Caco-2 (cell line): ENCODE results near the gene BAIAP3. TPM values are rescaled to one million over a fixed set of nuclear protein-coding genes. Genes with fewer than 3 reads are reported as not detected.

Source experiments
- BruUV-seq: library from RNA; stranded (reverse); fragments of 400-500 nt; replicated peaks from 2 replicates; lab custom pipeline; 2021; lab: Mats Ljungman, UMichigan
- CTCF ChIA-PET: fragments of 300-600 bp; sonication (Branson Sonifier 250); formaldehyde crosslinking; loops from one replicate; lab custom pipeline; 2022; ENCODE audit warnings: antibody characterized with exemption; lab: Charles Lee
- POLR2A ChIA-PET: fragments of 300-600 bp; sonication (Branson Sonifier 250); formaldehyde crosslinking; loops from one replicate; lab custom pipeline; 2022; ENCODE audit warnings: antibody characterized with exemption; lab: Charles Lee
- DNase-seq, 2 experiments: peaks; one replicate each; pipeline versions ENCODE4 v3.0.0 to v3.0.0-alpha.2; 2020 to 2022
- H3K27me3 ChIP-seq: replicated peaks from 2 replicates; pipeline ENCODE4 v1.6.0; 2011; ENCODE audit warnings: low read length; ENCODE audit not compliant: control insufficient read depth, insufficient read depth
- H3K36me3 ChIP-seq: 2 replicates; pipeline ENCODE4 v1.5.1; 2011; ENCODE audit warnings: low read length; ENCODE audit not compliant: control insufficient read depth, insufficient read depth
- H3K4me1 ChIP-seq: fragments of 250-450 bp; sonication (Bioruptor Pico); 2 replicates; pipeline ENCODE4 v1.5.1; 2020; ENCODE audit warnings: mild to moderate bottlenecking
- H3K4me3 ChIP-seq: 2 replicates; pipeline ENCODE4 v1.5.1; 2011; ENCODE audit warnings: low read depth, mild to moderate bottlenecking, control low read depth, low read length
- H3K9me3 ChIP-seq: fragments of 250-450 bp; sonication (Bioruptor Pico); 2 replicates; pipeline ENCODE4 v1.5.1; 2020; ENCODE audit warnings: mild to moderate bottlenecking, moderate library complexity
- H3K27ac Mint-ChIP-seq: one replicate; pipeline ENCODE4 v1.8.0; 2022; ENCODE audit warnings: mixed read lengths; ENCODE audit not compliant: unreplicated experiment
- H3K27me3 Mint-ChIP-seq: one replicate; pipeline ENCODE4 v1.8.0; 2022; ENCODE audit warnings: mixed read lengths; ENCODE audit not compliant: insufficient read depth, unreplicated experiment
- H3K36me3 Mint-ChIP-seq: one replicate; pipeline ENCODE4 v1.8.0; 2022; ENCODE audit warnings: mild to moderate bottlenecking, mixed read lengths; ENCODE audit not compliant: insufficient read depth, unreplicated experiment
- H3K4me1 Mint-ChIP-seq: one replicate; pipeline ENCODE4 v1.8.0; 2022; ENCODE audit warnings: low read depth, mixed read lengths; ENCODE audit not compliant: unreplicated experiment
- H3K4me3 Mint-ChIP-seq: one replicate; pipeline ENCODE4 v1.8.0; 2022; ENCODE audit warnings: mild to moderate bottlenecking, moderate library complexity, mixed read lengths; ENCODE audit not compliant: unreplicated experiment
- H3K9me3 Mint-ChIP-seq: one replicate; pipeline ENCODE4 v1.8.0; 2022; ENCODE audit warnings: mixed read lengths; ENCODE audit not compliant: unreplicated experiment
- CTCF ChIP-seq, 2 experiments: fragments of 200-600 bp in 1 of 2; IDR thresholded peaks; 1 replicate in 1 of 2; 2 replicates in 1 of 2; pipeline versions ENCODE4 v1.5.1 to v1.8.0; 2011 to 2022; ENCODE audit warnings: antibody characterized with exemption in 1 of 2, control low read depth in 1 of 2, inconsistent platforms in 1 of 2, low read depth in 1 of 2, low read length in 1 of 2, mild to moderate bottlenecking in 1 of 2, moderate library complexity in 1 of 2; ENCODE audit not compliant: insufficient read depth in 1 of 2, severe bottlenecking in 1 of 2, unreplicated experiment in 1 of 2
- intact Hi-C: fragments of 100-400 bp; cut with micrococcal nuclease; formaldehyde crosslinking; loops from one replicate; pipeline ENCODE4 v1.10.0; 2022; ENCODE audit not compliant: unreplicated experiment
- total RNA-seq: library from RNA; stranded (reverse); gene quantifications from 2 replicates; pipeline ENCODE4 v1.2.3, GENCODE V29; 2022

Gene BAIAP3
- total RNA-seq, 1 experiment from 2014 or later, result 5.0 TPM

DNA sequence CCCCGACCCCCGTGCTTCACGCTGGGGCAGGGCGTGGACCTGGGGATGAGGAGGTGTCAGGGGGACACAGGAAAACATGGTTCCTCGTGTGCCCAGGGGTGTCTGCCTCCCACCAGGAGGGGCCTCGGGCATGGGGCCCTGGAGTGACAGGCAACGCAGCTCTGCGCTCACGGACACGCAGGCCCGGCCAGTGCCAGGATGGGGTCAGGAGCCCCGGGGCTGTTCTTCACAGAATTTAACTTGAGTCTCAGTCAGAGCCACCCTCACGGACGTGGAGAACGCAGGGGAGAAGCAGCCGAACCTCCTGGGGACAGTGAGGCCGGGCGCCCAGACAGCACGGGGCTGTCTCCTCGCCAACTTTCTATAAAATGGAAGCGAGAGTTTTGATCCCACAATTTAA lies 64.3 kb downstream of the BAIAP3 start:
- intact Hi-C loops, result no loop called here
- Mint-ChIP-seq H3K9me3 (no peaks in the 10 kb centered on the region), H3K27me3 (no peaks in the 10 kb centered on the region), H3K4me3 (no peak overlapping the region), H3K27ac (no peak overlapping the region), H3K4me1 (no peaks in the 10 kb centered on the region), H3K36me3 (peaks cover 15% of the 10 kb centered on the region)
- Histone ChIP-seq H3K4me3 (no peak overlapping the region), H3K27me3 (no peaks in the 10 kb centered on the region), H3K4me1 (no peaks in the 10 kb centered on the region), H3K36me3 (no peaks in the 10 kb centered on the region), H3K9me3 (no peaks in the 10 kb centered on the region)
- ChIA-PET POLR2A (no interaction called here), CTCF (no interaction called here)
- TF ChIP-seq CTCF (IDR thresholded peaks at IDR 0.05; ENCODE audit: insufficient read depth in 1 of 2, low read depth in 1 of 2, low read length in 1 of 2, severe bottlenecking in 1 of 2, unreplicated experiment in 1 of 2), result no peak
- BruUV-seq, result no TSS peak
- DNase-seq, result no peak

- ChIA-PET POLR2A (no interaction called here), CTCF (no interaction called here)
- no TSS peak for BruUV-seq
These were observed 64.9 kb downstream of the BAIAP3 start for GRCh38 chr16:1398351-1398750.

More at GRCh38 chr16:1398351-1398750, 64.9 kb downstream of the BAIAP3 start:
- H3K27me3 ChIP-seq, result no peaks in the 10 kb centered on the region
- H3K9me3 ChIP-seq, result no peaks in the 10 kb centered on the region
- Mint-ChIP-seq H3K9me3 (no peaks in the 10 kb centered on the region), H3K4me1 (no peaks in the 10 kb centered on the region), H3K27ac (no peak overlapping the region), H3K36me3 (peaks cover 13% of the 10 kb centered on the region), H3K4me3 (no peak overlapping the region), H3K27me3 (no peaks in the 10 kb centered on the region)
- no peak overlapping the region for H3K4me3 ChIP-seq
- no peak for DNase-seq
- TF ChIP-seq CTCF (IDR thresholded peaks at IDR 0.05; ENCODE audit: insufficient read depth in 1 of 2, low read depth in 1 of 2, low read length in 1 of 2, severe bottlenecking in 1 of 2, unreplicated experiment in 1 of 2), result no peak
- H3K4me1 ChIP-seq, result no peaks in the 10 kb centered on the region
- intact Hi-C loops, result no loop called here
- H3K36me3 ChIP-seq, result no peaks in the 10 kb centered on the region

Other genes with a start within 250 kb of the BAIAP3 start
- not detected in 2 replicates for gene C1QTNF8, start 237.4 kb upstream of the BAIAP3 start, total RNA-seq
- gene CACNA1H, start 180.5 kb upstream of the BAIAP3 start, total RNA-seq, result 5.1 and 6.5 TPM in 2 replicates
- not detected in 2 replicates for gene TPSG1, start 108.4 kb upstream of the BAIAP3 start, total RNA-seq
- not detected in 2 replicates for gene TPSB2, start 103.5 kb upstream of the BAIAP3 start, total RNA-seq
- not detected in 2 replicates for gene TPSAB1, start 92.9 kb upstream of the BAIAP3 start, total RNA-seq
- not detected in 2 replicates for gene TPSD1, start 77.6 kb upstream of the BAIAP3 start, total RNA-seq
- 178 and 199 TPM in 2 replicates for gene UBE2I, start 24.0 kb upstream of the BAIAP3 start, total RNA-seq
- 48.3 and 48.6 TPM in 2 replicates for gene TSR3, start 18.2 kb downstream of the BAIAP3 start, total RNA-seq
- gene GNPTG, start 18.3 kb downstream of the BAIAP3 start, total RNA-seq, result 37.3 and 37.6 TPM in 2 replicates
- 31.2 and 37.7 TPM in 2 replicates for gene UNKL, start 81.1 kb downstream of the BAIAP3 start, total RNA-seq
- 15.4 and 17.9 TPM in 2 replicates for gene UQCC4, start 87.1 kb downstream of the BAIAP3 start, total RNA-seq
- 2.0 and 2.1 TPM in 2 replicates for gene PERCC1, start 97.4 kb downstream of the BAIAP3 start, total RNA-seq
- 0.88 and 1.1 TPM in 2 replicates for gene CCDC154, start 110.9 kb downstream of the BAIAP3 start, total RNA-seq
- gene CLCN7, start 141.4 kb downstream of the BAIAP3 start, total RNA-seq, result 119 and 127 TPM in 2 replicates
- not detected in 2 replicates for gene PTX4, start 155.3 kb downstream of the BAIAP3 start, total RNA-seq
- 55.7 and 62.6 TPM in 2 replicates for gene TELO2, start 159.7 kb downstream of the BAIAP3 start, total RNA-seq
- gene TMEM204, start 200.0 kb downstream of the BAIAP3 start, total RNA-seq, result not detected in 2 replicates